Stimulated activated CD4-positive, alpha-beta T cell treated with anti-CD3 and anti-CD28 coated beads, Interleukin-1b, Interleukin-23, amount 100 ng/mL, for 24 hours (primary cell): ENCODE measurements around the gene STK32B.

Experiments used
- DNase-seq, 4 experiments: peaks; one replicate each; pipeline ENCODE4 v3.0.0-alpha.2; 2020; ENCODE audit warnings: low read depth in 4 of 4, low spot score in 1 of 4

STK32B gene

DNA sequence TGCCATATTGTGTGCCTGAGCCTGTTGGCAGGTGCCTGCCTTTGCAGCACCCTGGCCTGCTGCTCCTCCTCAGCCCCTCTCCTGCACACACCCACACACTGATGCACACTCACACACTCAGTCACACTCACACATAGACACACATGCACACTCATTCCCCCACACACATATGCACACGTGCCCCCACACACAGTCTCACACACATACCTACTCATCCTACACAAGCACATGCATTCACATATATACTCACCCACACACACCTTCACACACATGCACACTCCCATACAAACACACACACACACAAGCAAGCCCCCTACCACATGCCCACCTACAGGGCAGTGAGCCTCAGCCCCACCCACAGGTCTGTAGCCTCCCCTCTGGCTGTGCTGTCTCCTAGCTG is 412.1 kb downstream of the STK32B start:
- no peak for DNase-seq

DNA sequence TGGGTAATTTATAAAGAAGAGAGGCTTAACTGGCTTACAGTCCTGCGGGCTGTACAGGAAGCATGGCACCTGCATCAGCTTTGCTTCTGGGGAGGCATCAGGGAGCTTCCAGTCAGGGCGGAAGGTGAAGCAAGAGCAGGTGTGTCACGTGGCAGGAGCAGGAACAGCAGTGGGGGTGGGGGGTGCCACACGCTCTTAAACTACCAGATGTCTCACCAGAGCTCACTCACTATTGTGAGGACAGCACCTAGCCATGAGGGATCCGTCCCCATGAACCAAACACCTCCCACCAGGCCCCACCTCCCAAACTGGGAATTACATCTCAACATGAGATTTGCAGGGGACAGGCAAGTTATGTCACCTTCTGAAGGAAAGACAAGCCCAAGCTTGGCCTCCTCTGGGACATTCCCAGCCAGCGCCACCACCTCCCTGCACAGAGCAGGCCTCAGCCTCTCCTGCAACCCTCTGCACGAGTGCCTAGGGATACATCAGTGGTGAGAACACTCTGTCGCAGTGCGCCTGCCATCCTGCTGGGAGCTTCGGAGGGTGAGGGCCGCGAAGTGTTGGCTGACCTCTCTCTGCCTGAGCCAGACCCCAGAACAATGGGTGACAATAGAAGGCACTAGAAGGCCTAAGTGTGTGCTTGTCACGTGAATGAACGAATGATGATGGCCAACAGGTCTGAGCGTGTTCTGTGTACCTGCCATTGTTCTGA is 412.8 kb downstream of the STK32B start:
- no peak for DNase-seq

DNA sequence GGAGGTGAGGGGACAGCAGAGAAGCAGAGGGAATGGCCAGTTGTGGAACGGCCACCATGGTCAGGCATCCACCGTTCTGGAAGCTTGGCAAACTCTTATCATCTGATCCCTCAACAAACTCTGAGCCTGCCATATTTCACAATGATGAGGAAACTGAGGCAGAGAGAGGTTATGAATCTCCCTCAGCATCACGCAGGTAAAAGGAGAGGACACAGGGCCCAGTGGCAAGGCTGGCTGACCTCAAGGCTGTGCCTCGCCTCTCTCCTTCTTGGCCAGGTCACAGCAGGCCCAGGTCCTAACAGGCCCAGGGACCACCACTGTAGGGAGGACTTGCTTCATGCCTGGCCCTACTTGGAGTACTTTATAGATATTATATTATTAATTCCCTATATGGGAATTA is 414.2 kb downstream of the STK32B start:
- no peak for DNase-seq

DNA sequence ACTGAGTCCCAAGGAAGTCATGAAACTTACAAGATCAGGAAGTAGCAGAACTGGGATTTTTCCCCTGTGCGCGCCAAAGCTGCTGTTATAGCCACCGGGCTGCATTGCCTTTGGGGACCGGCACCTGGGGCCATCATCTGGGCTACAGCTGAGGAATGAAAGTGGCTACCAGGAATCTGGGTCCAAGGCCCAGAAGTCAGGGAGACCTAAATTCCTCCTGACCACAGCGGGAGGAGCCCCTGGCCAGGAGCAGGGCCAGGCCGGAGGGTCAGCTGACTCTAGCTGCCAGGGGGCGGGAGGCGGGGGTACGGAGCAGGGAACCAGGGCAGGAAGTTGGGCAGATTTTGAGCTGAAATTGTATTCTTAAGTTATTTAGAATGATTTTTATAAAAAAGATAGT is 414.7 kb downstream of the STK32B start:
- DNase-seq: no peak

DNA sequence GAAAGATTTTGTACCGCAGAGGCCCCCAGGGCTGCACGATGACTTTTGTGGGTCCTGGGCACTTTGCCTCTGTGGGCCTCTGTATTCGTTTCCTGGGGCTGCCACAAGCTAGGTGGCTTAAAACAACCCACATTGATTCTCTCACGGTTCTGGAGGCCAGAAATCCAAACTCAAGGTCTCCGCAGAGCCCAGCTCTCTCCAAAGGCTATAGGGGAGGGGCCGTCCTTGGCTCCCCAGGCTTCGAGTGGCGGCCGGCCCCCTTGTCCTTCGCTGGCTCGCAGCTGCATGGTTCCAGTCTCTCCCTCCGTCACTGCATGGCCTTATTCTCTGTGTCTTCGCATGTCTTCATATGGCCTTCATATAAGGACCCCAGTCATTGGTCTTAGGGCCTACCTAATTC is 415.8 kb downstream of the STK32B start:
- DNase-seq: no peak

DNA sequence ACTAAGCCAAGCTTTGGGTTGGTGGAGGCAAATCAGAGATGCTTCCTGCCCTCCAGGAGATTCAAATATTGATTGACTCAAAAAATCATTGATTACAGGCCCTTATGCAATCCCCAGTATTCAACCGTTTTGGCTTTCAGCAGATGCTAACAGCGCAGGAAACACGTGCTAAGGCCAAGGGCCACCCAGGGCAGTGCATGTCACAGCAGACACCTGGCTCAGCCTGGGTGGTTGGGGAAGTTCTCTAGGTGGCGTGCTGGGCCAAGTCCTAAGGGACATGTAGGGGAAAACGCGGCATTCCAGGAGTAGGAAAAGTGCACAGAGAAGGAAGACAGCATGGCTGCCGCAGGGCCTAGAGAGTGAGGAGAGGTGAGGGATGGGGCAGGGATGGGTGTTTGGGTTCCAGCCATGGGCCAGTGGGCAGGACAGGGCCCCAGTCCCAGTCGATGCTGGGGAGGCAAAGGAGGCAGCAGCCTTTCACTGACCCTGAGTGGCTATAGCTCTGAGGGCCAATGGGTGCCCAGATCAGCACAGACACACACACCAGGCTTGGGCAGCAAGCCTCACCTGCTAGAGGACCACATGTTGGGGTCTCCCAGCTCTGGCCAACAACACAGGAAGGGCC is 418.0 kb downstream of the STK32B start:
- no peak for DNase-seq

DNA sequence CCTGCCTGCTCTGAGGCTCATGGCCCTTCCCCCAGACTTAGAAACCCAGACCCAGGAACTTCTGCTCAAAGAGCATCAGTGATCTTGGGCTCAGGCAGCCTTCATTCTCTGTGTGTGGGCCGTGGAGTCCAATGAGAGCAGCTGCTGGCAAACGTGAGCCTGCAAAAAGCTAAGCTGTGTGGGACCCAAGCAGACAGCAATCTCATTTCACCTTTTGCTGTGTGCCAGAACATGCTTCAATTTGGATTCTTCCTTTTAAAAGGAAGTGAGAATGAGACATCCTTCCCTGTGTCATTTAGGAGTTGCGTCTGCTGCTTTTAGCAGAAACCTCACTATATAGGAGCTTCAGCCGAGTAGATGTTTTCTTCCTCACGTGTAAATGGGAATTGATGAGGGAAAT is 418.6 kb downstream of the STK32B start:
- no peak for DNase-seq

DNA sequence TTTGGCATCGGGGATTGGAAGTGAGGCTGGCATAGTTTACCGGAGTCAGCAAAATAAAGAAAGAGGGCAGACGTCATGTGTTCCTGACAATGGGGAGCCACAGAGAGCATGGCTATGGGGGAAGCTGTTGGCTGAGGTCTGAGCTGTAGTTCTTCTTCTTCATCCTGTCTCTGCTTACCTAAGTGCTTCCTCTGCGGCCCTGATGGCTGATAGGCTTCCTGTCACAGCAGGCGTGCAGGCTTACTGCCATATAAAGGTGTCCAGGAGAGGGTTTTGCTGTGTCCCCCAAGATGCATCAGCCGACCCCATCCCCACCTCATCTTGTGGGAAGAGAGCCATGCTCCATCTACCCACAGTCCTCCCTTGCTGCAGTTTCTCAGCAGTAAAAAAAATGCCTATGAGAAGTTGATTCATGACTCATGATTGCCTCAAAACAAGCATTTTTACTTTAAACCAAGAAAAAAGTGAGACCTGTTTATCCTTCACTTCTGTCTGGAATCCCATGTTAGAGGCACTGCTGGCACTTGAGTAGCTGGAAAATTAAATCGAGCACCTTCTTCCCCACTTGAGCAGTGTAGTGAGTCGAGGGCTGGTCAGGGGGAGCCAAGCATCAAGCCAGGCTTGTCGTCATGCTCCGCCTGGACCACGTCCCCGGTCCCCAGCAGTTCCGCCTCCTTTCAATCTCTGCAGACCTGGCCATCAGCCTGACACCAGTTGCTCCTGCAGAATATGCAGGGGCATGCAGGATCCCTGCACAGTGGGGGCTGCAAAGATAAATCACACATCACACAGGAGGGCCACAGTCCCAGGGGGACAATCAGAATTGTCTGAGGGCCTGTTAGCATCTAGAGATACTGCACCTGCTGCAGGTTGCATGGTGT is 419.3 kb downstream of the STK32B start:
- DNase-seq: no peak

DNA sequence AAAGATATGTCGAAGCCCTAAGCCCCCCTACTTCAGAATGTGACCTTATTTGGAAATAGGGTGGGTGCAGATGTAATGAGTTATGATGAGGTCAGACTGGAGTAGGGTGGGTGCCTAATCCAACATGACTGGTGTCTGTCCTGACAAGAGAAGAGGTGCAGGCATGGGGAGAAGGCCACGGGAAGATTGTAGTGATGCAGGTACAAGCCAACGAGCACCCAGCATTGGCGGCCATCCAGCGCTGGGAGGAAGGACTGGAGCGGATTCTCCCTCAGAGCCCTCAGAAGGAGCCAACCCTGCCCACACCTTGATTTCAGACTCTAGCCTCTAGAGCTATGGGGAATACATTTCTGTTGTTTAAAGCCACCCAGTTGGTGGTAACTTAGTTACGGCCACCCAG is 419.9 kb downstream of the STK32B start:
- no peak for DNase-seq

DNA sequence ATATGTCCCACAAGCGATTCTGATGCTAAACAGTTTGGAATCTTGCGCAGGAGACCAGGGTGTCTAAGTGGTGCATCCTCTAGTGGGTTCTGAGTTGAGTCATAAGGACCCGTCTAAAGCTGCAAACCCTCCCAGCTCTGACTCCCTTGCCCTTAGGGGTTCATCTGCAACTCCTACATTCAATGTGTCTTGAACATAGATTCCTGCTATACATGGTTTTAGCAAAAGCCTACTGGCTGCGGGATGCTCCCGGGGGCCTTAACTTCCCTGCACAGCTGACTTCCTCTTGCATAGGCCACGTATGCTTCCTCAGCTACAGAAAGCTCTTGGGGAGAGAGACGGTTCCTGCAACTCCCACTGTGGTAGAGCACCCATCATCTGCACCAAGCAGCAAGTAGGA is 420.4 kb downstream of the STK32B start:
- no peak for DNase-seq

DNA sequence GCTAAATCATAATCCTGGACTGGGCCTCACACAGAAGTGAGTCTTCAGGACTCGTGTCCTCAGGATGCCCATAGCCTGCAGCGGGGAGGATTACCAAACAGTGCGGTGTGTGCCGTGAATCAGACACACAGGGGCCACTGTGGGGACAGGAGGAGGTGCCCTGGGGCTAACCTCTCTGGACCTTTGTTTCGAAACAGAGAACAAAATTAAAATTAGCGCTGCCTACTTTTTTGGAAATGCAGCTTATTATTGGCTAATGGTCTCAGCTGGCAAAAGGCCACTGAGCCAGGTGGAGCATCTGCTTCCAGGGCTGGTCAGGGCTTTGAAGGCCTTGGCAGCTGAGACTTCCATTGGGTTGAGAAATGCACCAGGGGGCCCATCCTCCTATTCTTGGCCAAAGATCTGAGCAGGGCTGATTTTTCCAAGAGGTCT is 420.9 kb downstream of the STK32B start:
- DNase-seq: no peak

DNA sequence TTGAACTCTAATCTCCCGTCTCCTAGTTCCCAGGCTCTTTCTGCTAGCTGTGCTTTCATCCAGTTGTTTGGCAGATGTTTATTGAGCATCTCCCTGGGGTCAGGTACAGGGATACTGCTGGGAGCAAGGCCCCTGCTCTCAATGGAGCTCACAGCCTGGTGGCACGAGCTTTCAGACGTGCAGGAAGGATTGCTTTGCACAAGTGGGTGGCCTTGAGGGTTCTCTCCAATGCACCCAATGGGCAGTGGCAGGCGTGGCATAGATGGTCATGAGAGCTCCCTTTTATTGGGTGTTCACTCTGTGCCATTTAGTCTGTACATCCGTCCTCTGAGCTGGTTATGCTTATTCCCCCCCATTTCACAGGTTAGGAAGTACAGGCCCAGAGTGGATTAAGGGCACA is 421.8 kb downstream of the STK32B start:
- DNase-seq: no peak

DNA sequence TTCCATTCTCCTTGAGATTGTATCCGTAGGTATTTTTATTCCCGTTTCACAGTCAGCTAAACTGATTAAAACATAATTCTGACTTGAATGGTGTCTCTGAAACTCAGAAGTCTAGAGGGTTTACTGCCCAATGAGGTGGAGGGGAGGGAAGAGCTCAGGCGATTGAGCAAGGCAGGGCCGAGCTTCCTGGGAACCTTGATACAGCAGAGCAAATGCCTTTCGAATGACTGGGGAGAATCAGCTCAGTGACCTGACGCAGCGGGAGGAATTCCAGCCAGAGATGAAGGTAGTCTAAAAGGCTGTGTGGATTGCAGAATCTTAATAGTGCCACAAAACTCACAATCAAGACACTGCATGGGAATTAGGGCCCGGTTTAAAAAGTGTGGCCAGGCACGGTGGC is 423.5 kb downstream of the STK32B start:
- no peak for DNase-seq

DNA sequence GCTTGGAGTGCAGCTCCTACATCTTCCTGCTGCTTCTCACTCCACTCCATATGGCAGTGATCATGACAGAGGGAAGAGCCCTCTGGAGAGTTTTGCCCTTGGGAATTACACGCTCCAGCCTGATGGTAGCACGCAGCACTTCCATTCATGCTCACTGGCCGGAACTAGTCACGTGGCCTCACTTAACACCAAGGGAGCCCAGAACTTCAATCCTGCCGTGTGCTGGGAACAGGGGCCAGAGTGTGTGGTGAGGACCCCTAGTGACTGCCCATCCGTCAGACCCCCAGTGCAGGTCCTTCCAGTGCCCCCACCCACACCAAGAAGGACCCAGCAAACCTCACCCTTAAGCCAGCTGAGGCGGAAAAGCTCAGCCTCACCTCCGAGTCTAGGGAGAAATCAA is 426.3 kb downstream of the STK32B start:
- DNase-seq: no peak

DNA sequence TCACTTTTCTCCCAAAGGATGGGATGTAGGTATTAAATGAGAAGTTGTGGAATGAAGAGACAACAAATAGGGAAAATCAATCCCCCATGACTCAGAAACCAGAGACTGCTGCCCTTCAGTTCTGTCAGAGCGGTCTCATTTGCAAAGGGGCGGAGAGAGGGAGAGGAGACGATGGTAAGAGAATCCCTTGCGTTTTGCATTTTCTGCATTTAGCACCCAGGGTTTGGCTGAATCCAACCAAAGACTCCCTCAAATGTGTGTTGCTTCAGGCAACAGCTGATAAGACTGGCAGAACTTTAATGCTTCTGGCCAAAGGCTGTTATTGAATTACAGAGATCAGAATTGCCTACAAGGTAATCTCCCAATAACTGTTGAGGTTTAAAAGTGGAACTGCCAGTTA is 426.9 kb downstream of the STK32B start:
- no peak for DNase-seq

DNA sequence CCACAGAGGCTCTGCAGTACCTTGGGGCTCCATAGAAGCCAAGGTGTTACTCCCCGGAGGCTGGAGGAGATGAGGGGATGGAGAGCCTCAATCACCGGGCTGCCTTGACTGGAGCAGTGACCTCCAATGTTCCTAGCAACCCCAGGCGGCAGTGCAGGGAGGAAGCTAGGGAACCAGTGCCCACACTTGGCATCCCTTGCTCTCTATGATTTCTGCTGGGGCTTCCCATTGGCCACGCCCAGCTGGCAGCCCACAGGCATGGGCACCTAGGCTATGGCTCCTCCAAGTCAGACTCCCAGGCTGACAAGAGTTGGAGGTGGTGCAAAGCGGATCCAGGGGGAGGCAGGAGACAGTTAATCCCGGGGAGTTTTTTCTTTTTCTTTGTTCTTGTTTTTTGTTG is 427.4 kb downstream of the STK32B start:
- DNase-seq: no peak

DNA sequence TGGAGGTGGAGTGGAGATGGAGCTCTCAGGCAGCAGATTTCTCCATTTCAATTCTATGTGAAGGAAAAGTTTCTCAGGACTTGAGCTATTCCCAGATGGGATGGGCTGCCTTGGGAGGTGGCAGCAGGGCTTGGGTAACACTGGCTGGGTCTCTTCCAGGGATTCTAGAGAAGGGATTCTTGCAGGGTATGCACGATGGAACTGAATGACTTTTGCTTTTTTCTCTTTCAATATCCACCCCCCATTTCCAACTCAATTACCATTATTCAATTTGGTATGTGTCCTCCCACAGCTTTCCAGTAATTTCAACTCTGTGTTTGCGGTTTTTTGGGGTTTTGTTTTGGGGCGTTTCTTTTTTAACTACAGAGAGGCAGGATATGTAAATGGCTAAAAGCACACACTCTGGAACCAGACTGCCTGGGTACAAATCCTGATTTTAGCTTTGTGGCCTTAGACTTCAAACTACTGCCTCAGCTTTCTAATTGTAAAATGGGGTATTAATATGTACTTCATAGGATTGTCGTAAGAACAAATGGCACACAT is 428.3 kb downstream of the STK32B start:
- DNase-seq: no peak

DNA sequence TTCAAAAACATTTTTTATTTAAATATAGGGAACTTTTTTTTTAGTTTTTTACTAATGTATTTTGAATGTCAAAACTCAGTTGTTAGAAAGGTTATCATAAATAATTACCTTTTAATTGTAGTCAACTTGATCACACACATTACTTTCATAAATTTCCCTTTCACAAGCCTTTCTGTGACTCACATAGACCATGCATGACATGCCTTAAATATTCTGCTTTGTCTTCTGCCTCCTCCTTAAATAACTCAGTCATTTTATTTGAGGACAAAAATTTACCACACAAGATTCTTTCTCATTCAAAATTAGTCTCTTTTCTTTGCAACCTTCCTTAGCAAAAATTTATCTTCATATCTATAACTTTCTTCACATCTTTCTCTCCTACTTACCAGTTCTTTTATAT is 437.1 kb downstream of the STK32B start:
- no peak for DNase-seq

DNA sequence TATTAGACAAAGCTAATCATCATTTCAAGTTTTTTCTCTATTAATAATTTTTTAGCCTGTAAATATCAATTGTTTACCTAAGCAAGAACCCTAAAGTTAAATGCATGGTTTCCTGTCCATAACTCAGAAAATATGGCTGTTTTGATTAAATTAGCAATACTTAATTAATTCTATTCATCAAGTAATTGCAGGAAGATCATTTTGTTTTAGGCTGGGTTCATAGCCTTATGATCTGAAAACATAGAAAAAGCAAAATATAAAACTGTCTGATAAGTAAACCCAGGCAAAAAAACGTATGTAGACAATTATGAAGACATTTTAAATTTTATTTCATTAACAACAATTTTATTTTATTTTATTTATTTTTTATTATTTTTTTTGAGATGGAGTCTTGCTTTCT is 438.0 kb downstream of the STK32B start:
- DNase-seq: no peak

DNA sequence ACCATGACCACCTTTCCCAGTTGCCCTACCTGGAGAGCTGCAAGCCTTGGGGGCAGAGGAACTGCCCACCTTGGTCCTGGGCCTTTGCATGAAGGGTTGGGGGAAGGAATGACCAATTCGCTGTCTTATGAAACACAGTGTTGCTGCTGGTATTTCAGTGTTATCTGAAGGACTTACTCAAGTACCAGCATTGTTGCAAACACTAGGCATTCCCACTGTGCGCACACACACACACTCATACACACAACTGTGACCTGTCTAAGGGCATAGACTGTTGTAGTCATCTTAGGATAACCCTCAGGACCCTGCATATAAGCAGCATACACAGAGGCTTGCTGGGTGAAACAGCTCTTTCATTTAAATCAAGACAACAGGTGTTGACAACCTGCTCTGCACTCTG is 446.2 kb downstream of the STK32B start:
- no peak for DNase-seq

DNA sequence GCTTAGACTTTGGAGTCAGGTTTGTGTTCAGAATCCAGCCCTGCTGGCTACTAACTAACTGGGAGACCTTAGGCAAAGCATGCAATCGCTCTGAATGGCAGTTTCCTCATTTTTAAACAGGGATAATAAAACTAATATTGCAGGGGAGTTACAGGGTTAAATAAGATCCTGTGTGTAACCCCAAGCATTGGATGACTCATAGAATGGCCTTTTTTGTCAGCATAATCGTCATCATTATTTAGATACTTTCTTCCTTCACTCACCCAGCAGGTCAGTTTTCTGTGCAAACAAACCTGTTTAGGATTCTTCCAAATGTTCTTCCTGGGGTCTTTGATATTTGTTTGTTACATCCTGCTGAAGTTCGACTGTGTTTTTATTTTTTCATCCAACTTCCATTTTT is 448.9 kb downstream of the STK32B start:
- DNase-seq: no peak
